Myocyte (in vitro differentiated cells): ENCODE data around the gene ARMC9. TPM values are rescaled to one million over a fixed set of nuclear protein-coding genes. Genes with fewer than 3 reads are reported as not detected.
"Not testable (repeated sequence)": the region's sequence is repeated elsewhere in the genome, so short reads cannot be mapped to it uniquely, and the experiment has no call there.

Experiments used
- DNase-seq: peaks from one replicate; pipeline ENCODE4 v3.0.0-alpha.2; 2012; ENCODE audit warnings: low read depth
- total RNA-seq: library from RNA; depleted of rRNA; stranded (reverse); fragments of >200 nt; gene quantifications from 2 replicates; pipeline ENCODE4 v1.2.3, GENCODE V29; 2014

Gene ARMC9
- total RNA-seq, 1 donor from 2014 or later: 55.7 TPM

DNA sequence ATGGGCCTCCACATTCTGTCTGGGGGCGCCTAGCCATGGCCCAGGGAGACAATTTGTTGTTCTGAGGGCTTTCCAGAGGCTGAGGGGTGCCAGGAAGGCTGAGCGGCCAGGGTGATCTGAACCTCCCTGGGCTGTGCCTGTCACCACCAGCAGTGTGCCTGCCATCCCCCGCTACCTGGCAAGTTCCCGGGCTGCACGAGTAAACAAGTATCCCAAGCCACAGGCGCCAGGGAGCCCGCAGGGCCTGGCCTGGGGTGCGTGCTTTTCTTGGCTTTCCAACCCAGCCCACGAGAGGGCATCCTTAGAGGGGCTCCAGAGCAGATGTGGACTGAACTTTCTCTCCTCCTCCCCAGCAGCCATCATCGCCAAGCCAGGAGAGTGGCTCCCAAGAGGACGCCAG is 162.0 kb downstream of the ARMC9 start:
- no peak for DNase-seq

DNA sequence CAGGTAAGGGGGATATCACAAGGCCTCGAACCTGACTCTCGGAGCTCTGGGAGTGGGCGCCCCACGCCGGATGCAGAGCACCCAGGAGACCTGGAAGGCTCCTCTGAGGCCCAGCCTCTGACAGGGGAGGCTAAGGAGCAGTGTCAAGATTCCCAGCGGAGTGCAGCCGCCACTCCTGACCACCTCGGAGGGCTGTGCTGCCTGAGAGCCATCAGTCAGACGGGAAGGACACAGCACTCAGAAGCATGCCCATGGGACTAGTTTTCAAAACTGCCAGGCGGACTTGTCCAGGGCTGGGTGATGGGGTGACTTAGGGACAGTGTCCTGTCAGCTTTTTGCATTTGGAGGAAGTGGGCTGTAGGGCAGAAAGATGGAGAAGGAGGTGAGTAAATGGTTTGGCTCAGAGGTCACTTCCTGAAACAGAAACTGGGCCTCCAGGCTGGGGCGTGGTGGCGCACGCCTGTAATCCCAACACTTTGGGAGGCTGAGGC is 162.5 kb downstream of the ARMC9 start:
- no peak for DNase-seq

GRCh38 chr2:231361701-231362554 is 163.5 kb downstream of the ARMC9 start:
- no peak for DNase-seq

DNA sequence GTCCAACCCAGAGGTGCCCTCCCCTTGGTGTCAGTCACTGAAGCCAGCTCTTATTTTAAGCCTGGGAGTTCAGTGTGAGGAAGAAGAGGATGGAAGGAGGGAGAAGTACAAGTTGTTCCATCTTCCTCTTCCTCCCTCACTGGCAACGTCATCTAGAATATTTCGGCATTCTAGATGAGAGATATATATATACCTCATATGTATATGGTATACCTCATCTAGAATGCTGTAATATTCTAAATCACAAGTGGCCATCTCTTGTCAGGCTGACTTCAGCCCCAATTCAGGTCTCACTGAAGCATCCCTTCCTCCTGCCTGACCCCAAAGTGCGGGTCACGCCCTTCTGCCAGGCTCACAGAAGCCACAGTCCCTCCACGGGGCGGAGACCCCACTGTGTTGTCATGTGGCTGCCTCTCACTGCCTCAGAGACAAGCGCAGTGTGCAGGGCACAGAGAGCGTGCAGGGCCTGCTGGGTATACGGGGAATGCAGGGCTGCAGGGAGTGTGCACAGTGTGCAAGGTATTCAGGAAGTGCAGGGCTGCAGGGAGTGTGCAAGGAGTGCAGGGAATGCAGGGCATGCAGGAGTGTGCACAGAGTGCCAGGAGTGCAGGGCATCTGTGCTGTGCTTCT is 164.2 kb downstream of the ARMC9 start:
- DNase-seq: no peak

DNA sequence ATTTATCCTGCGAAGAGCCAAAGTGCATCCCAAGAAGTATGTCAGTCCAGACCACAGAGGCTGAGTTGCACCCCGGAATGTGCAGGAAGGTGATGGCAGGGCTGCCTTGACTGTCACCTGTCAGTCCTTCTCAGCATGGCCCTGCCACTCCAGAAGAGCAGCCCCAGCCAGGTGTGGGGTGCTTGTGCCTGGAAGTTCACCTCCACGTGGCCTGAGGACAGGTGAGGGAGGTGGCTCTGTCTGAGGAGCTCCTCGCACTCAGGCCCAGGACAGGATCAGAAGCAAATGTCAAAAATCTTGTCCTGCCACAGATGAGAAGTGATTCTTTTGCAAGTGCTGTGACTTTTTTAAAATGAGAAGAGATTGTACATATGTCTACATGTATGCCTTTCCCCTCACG is 165.6 kb downstream of the ARMC9 start:
- DNase-seq: no peak

- DNase-seq: no peak
These were observed 166.8 kb downstream of the ARMC9 start for GRCh38 chr2:231364961-231365810.

DNA sequence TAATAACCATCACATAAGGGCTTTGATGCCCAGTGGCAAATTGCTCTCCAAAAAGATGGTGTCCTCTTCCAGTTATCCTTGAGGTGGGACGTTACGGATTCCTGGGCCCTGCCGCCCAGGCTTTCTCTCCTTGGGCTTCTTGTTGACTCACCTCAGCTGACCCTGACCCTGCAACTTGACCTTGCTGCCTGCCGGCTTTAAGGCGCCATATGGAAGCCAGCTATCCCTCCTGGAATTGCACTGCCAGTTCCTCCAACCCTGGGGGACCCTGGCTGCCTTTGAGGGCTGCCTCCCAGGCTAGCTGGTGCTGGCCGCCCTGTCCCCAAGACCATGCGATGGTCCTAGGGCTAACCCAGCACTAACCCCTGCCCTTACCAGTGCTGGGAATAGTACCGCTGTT is 168.7 kb downstream of the ARMC9 start:
- no peak for DNase-seq

- DNase-seq: peak; percentile 77
These were observed 171.4 kb downstream of the ARMC9 start for GRCh38 chr2:231369580-231370428.

- DNase-seq: no peak
These were observed 172.0 kb downstream of the ARMC9 start for GRCh38 chr2:231370429-231370748.

DNA sequence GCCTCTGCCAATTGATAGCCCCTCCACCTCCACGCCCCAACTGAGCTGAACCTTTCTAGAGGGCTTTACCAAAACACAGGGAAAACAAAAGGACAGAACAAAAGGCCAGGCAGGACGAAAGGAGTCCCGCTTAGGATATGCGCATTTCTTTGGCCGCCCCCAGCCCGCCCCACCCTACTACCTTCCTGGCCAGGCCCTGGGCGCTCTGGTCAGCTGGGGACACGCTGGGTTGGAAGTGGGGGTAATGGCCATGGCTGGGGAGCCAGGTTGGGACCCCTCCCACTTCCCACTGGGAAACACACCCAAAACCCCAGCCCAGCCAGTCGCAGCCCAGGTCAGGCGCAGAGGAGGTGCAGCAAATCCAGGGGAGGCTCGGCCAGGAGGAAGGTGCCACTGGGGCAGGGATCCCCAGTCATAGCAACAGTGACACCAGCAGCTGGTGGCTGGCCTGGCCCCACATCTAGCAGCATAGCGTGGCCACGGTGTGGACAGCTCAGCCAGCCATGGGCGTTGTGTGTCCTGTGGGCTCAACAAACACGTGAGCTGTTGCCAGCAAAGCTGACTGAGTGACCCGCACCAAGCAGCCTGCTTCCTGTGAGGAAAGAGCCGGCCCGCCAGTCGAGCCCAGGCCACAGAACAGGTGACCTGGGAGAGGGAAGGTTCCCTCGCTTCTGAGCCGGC is 172.5 kb downstream of the ARMC9 start:
- peak; percentile 77 for DNase-seq

DNA sequence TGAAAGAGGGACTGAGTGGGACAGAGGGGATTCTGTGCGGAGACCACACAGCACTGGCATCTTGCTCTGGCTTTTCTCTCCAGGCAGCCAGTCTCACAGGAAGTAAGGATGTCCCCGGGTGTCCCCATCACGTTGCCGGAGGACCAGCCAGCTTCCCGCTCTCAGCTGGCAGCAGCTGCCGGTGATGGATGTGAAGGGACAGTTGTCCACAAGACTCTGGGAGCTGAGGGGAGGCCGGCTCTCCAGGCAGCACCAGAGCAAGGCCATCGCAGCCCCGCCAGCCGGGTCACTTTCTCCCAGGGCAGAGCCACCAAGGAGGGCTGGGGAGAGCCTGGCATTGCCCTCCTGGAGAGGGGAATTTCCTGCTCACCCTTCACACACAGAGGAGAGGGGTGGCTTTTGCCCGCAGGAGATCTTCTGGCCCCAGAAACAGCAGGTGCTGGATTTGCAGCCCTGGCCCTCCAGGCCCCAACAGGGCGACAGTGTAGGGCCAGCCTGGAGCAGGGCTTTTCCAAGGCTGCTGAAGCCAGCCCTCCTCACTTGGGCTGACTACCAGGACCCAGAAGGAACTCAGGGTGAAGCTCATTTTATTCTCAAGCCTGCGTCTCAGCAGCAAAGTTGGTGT is 173.1 kb downstream of the ARMC9 start:
- DNase-seq: peak; percentile 63

- no peak for DNase-seq
These were observed 173.9 kb downstream of the ARMC9 start for GRCh38 chr2:231372326-231372725.

GRCh38 chr2:231373184-231373583 is 174.8 kb downstream of the ARMC9 start:
- peak; percentile 70 for DNase-seq

DNA sequence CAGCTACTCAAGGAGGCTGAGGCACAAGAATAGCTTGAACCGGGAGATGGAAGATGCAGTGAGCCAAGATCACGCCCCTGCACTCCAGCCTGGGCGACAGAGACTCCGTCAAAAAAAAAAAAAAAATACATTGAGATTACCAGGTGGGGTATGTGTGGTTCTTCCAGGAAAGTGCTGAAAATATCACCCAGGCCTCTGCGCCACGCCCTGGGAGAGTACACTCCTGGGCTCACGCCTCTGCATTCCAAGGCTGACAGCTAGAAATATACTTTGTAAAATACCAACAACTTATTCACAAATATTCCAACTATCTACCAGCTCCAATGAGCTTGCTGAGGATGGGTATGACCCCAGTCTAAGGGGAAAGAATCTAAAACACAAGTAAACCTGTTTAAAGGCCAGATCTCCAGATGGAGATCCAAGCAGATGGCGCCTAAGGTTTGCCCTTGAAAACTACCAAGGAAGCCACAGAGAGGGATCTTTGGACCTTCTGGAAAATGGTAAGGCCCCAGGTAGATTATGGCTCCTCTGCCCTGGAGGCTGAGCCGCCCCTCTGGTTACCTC is 175.4 kb downstream of the ARMC9 start:
- DNase-seq: no peak

DNA sequence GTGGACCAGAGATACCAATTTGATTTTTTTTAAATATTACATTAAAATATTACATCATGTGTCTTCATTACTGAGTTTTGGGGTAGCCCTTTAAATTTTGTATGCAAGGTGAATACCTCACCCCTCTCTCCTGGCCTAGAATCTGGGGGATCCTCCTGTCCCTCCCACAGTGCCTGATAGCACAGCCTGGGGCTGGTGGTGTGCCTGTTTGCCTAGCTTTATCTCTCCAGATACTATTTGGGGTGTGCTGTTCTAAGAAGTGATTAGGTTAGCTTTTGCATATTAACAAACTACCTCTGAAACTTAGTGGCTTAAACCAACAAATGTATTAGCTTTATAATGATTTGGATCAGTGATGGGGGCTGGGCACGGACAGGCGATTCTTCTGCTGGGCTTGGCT is 176.3 kb downstream of the ARMC9 start:
- no peak for DNase-seq

- DNase-seq: not testable (repeated sequence)
These were observed 177.7 kb downstream of the ARMC9 start for GRCh38 chr2:231375994-231376615.

DNA sequence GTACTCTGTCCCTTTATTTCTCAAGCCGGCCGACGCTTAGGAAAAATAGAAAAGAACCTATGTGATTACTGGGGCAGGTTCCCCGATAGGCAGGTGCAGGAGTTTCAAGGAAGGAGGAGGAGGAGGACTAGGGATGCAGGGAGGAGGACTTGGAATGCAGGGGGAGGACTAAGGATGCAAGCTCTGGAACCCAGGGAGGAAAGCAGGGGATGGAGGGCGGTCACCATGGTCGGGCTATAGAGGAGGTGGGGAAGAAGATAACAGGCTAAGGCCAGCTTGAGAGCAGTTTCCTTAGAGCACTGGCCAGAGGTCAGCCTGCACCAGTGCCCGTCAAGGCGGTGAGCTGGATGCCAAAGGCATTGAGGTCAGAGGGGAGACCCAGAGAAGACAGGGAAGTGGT is 178.4 kb downstream of the ARMC9 start:
- no peak for DNase-seq

DNA sequence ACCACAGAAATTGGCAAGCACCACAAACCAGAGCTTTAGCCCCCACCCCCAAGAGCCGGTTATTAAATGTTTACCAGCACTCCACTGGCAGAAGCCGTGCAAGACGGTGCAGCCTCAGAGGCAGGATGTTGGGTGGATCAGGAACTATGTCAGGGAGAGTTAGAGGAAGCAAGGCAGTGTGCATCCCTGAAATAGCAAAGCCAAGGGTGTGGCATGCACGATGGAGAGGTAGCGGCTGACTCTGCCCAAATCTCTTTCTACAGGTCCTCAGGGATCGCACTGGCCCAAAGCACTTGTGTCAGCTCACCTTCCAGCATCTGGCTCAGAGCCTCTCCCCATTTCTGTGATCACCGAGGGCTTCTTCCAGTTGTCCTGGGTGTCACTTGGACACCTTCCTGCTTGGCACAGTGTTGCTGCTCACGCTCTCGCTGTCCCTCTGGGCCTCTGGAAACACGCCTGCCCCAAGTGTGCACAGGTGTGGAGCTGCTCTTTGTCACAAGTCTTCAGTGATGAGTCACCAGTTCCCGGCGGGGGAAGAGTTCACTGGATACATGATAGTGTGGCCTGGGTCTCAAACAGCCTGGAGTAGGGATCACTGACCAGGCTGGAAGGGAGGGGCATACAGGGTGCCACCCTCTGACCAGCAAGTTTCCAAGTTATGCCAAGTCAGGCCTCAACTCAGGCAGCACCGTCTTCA is 179.7 kb downstream of the ARMC9 start:
- peak; percentile 50 for DNase-seq
